Right hindlimb (tissue), 1 donor: ENCODE results near the gene TPSAB1.

Experiments used
- DNase-seq: peaks from one replicate; pipeline ENCODE4 v3.0.0-alpha.2; 2018

The TPSAB1 gene

DNA sequence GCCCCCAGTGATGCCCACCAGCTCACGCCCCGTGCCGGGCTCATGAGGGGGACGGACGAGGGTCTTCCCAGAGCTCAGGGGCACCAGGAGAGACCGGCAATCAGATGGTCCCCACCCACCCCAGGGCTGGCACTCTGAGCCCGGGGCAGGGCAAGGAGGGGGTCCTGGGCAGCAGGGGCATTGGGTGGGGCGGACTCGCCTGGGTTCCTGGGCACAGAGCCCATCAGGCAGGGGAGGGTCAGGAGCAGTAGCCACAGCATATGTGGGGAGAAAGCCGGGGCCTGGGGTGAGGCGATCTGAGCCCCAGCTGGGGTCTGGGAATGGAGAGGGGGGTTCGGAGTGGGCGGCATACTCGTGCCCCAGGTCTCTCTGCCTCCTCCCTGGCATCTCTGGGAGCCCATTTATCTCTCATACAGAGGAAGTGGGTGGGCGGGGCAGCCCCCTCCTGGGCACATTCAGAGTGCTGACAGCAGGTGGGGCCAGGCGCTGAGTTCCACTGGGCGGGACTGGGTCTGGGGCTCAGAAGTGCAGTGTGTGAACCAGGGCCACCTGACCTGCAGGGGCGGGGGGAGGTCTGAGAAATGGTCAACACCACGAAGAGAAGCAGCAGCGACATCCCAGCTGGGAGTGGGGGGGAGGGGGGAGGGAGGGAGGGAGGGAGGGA, 48.4 kb downstream of the TPSAB1 start:
- DNase-seq = no peak

- no peak for DNase-seq
These were observed 49.0 kb downstream of the TPSAB1 start for GRCh38 chr16:1289477-1289866.

- no peak for DNase-seq
These were observed 49.6 kb downstream of the TPSAB1 start for GRCh38 chr16:1290063-1290501.

DNA sequence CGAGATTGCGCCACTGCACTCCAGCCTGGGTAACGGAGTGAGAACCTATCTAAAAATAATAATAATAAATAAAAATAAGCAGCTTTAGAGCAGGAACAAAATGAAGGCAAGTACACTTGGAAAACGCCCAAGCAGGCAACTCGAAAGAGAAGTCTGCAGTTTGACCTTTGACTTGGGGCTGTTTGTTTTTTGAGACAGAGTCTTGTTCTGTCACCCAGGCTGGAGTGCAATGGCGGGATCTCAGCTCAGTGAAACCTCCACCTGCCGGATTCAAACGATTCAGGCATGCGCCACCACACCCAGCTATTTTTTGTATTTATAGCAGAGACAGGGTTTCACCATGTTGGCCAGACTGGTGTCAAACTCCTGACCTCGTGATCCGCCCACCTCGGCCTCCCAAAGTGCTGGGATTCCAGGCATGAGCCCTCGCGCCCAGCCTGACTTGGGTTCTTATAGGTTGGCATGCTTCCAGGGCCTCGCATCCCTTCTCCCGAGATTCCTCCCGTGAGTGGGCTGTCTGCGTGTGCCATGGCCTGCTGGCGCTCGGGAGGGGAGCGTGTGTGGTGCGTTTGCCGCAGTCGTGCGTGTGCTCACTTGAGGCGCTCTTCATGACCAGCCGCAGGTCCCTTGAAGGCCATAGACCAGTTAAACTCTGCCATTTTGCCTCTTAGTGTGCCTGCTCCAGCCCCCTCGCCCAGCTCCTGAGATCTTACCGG, 50.5 kb downstream of the TPSAB1 start:
- no peak for DNase-seq

- no peak for DNase-seq
These were observed 51.1 kb downstream of the TPSAB1 start for GRCh38 chr16:1291576-1291974.
